ENCODE results near the gene RAD23B. TPM values are rescaled to one million over a fixed set of nuclear protein-coding genes. Genes with fewer than 3 reads are reported as not detected.
"Not testable (repeated sequence)": the region's sequence is repeated elsewhere in the genome, so short reads cannot be mapped to it uniquely, and the experiment has no call there.

RAD23B gene
- 120 and 122 TPM in 2 replicates for total RNA-seq (2014; rRNA removed)
- polyA plus RNA-seq (2012): 81.1 TPM

- DNase-seq (ENCODE audit: low read depth): peak; percentile 97
These were observed at the start of gene RAD23B for GRCh38 chr9:107282759-107283622. Gene RAD23B, plus strand, starts transcription at chr9:107283279. Its CDS starts 351 bp downstream, at chr9:107283630.

GRCh38 chr9:107235765-107236442 is 47.2 kb upstream of the RAD23B start:
- no peak for DNase-seq (ENCODE audit: low read depth)

- DNase-seq (ENCODE audit: low read depth): no peak
These were observed 45.2 kb upstream of the RAD23B start for GRCh38 chr9:107237873-107238272.

- peak; percentile 58 for DNase-seq (ENCODE audit: low read depth)
These were observed 43.6 kb upstream of the RAD23B start for GRCh38 chr9:107239474-107239873.

GRCh38 chr9:107240260-107240659 is 42.8 kb upstream of the RAD23B start:
- no peak for DNase-seq (ENCODE audit: low read depth)

- peak; percentile 63 for DNase-seq (ENCODE audit: low read depth)
These were observed 40.7 kb upstream of the RAD23B start for GRCh38 chr9:107242073-107243030.

GRCh38 chr9:107243742-107244141 is 39.3 kb upstream of the RAD23B start:
- DNase-seq (ENCODE audit: low read depth): peak; percentile 43

GRCh38 chr9:107246259-107247254 is 36.5 kb upstream of the RAD23B start:
- no peak for DNase-seq (ENCODE audit: low read depth)

GRCh38 chr9:107248714-107249113 is 34.4 kb upstream of the RAD23B start:
- DNase-seq (ENCODE audit: low read depth): no peak

- peak; percentile 49 for DNase-seq (ENCODE audit: low read depth)
These were observed 33.9 kb upstream of the RAD23B start for GRCh38 chr9:107249131-107249533.

- DNase-seq (ENCODE audit: low read depth): no peak
These were observed 33.3 kb upstream of the RAD23B start for GRCh38 chr9:107249665-107250285.

GRCh38 chr9:107251756-107252322 is 31.2 kb upstream of the RAD23B start:
- peak; percentile 84 for DNase-seq (ENCODE audit: low read depth)

GRCh38 chr9:107258919-107259318 is 24.2 kb upstream of the RAD23B start:
- no peak for DNase-seq (ENCODE audit: low read depth)

GRCh38 chr9:107259751-107260313 is 23.2 kb upstream of the RAD23B start:
- not testable (repeated sequence) for DNase-seq (ENCODE audit: low read depth)

- DNase-seq (ENCODE audit: low read depth): peak; percentile 58
These were observed 22.5 kb upstream of the RAD23B start for GRCh38 chr9:107260437-107261081.

- DNase-seq (ENCODE audit: low read depth): no peak
These were observed 22.0 kb upstream of the RAD23B start for GRCh38 chr9:107261106-107261505.

- DNase-seq (ENCODE audit: low read depth): no peak
These were observed 19.8 kb upstream of the RAD23B start for GRCh38 chr9:107263289-107263688.

GRCh38 chr9:107266624-107267368 is 16.3 kb upstream of the RAD23B start:
- DNase-seq (ENCODE audit: low read depth): no peak
